Putamen (tissue), 1 donor: ENCODE measurements around the gene LPIN1.

Experiments
- DNase-seq: peaks from one replicate; pipeline ENCODE4 v3.0.0-alpha.2; 2016; ENCODE audit warnings: low spot score

Gene LPIN1, protein sequence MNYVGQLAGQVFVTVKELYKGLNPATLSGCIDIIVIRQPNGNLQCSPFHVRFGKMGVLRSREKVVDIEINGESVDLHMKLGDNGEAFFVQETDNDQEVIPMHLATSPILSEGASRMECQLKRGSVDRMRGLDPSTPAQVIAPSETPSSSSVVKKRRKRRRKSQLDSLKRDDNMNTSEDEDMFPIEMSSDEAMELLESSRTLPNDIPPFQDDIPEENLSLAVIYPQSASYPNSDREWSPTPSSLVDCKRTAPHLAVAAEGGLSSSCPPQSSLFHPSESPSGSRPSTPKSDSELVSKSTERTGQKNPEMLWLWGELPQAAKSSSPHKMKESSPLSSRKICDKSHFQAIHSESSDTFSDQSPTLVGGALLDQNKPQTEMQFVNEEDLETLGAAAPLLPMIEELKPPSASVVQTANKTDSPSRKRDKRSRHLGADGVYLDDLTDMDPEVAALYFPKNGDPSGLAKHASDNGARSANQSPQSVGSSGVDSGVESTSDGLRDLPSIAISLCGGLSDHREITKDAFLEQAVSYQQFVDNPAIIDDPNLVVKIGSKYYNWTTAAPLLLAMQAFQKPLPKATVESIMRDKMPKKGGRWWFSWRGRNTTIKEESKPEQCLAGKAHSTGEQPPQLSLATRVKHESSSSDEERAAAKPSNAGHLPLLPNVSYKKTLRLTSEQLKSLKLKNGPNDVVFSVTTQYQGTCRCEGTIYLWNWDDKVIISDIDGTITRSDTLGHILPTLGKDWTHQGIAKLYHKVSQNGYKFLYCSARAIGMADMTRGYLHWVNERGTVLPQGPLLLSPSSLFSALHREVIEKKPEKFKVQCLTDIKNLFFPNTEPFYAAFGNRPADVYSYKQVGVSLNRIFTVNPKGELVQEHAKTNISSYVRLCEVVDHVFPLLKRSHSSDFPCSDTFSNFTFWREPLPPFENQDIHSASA

DNA sequence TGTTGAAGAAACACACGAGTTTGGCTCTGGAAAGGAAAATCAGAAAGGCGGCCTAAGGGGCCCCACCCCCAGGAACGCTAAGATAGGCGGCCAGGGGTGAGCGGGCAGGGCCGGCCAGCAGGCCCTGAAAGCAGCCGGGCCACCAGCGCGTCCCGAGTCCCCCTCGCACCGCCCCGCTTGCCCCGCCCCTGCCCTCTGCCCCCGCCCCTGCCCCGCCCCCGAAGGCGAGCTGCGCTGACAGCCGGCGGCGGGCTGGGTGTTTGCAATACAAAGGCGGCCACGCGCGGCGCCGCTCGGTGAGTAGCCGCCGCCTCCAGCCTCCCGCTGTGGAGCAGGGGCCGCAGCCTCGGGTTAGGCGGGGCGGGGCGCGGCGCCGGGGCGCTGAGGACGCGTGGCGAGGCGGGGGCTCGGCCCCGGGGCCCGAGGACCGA is at the start of gene LPIN1:
LPIN1 (plus strand) TSS at position 257 of the 431 bp plus-strand sequence. CDS start 18,910 bp downstream, outside the sequence.
- DNase-seq, result peak; percentile 88

DNA sequence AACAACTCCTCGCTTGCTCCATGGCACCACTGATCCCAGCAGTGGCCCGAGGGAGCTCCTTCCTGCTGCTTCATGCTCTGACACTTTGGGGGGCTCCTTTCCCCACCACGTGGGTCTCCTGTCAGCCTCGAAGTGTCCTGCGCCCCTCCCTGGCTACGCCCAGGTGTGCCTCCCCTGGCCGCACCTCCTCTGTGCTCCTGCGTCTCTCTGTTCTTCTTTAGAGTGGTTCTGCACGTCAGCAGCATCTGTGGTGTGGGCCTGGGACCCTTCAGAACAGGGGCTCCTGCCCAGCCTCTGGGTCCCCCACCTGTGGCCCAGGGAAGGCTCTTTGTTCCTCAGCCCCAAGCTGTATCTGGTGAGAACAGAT is 49.7 kb upstream of the LPIN1 start:
- DNase-seq, result no peak

DNA sequence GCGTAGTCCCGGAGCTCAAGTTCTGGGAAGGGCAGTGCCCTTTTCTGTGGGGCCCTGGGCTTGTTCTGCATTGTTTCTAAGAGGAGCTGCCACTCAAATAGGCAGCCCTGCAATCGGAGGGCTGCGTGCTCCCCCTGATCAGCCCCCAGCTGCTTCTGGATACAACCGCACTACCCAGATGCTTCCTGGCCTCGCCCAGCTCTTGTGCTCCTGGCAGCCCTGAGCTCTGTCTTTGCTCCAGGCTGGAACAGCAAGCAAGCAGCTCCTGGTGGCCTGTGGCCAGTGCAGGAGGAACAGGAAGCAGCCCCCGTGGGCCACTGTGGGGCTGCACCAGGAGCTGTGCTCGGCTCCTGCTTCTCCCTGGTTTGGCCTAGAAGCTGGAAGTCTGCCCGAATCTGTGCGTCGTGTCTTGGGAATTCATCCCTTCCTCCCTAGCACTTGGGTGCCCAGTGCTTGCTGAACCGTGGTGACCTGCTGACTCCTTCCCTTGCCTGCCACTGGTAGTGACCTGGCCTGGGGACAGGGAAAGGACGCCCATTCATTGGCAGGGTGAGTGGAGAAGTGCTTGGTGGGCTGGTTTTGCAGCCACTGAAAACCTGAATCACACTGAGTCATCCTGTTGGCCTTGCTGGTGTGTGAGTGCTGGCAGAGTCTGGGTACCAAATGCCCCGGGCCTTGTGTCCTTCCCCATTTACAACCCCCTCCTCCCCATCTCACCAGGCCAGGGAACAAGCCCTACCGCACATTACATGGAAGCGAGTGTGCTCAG is 49.1 kb upstream of the LPIN1 start:
- no peak for DNase-seq

DNA sequence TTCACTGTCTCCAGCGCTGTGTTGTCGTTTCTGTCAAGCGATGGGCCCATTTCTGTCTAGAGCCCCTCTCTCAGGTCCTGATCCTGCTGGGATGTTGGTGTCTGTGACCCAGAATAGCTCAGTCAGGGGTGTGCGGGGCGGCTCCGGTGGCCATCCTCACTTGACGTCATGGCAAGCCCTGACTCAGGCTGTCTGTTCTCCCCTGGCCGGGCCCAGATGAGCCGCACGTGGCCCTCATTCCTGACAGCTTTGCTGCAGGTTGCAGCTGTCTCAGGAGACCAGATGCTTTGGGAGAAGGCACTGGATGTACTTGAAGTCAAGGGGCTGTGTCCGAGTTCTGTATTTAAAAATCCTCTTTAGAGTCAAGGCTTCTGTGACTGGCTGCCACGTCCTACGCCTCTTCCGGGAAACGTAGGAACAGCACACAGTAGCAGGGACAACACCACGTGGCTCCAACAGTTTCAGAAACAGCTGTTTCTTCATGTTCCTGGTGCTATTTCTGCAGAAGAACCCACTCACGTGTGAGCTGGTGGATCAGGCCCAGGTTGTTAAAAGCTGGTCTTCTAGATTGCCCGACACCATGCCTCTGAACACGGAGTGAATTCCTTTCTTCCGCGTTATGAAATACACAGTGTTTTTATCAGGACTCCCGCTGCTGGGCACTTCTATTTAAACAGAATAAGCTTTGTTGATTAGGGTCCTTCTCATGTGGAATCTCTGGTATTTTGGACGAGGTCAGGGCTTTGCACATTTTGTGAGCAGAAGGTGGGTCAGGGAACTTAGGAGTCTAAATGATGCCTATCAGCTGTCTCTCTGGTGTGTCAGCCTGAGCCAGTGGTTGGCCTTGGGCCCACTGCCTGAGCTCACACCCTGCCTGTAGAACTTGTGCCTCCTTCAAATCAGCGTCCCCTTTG is 48.2 kb upstream of the LPIN1 start:
- DNase-seq, result no peak

DNA sequence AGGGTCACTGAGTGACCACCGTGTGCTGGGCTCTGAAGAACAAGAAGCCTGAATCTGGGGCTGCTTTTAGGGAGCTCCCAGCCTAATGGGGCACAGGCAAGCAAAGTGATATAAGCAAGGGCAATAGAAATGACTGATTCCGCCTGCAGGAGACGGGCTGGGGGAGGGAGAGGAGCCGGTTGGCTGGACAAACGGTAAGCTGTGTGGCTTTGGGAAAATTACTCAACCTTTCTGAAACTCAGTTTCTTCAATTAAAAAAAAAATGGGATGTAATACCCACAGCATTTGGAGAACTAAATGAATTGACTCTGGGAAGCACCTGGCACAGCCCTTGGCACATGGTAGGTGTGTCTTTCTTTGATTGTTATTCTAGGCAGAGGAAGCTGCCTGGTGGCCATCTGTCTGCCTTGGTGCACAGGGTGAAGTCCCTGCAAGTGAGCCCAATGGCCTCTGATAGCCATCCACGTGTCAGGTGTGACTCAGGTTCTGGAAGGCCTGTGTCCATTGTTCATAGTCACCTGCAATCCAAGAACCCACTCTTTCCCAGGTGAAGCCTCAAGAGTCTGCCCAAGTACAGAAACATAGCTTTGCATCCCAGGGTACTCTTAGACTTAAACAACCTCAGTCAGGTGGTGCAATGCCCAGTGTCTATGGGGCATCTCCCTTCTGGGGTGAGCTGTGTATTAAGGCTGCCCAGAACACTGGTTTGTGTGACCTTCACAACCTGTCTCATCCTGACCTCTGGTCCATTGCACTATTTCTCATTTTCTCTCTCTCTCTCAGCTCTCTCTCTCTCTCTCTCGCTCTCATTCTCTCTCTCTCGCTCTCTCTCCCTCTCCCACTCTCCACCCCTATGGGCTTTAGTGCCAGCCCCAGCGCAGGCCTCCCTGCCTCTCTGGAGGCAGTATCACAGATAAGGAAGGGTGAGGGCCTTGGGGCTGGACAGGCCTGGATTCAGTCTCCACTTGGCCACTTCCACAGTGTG is 46.5 kb upstream of the LPIN1 start:
- DNase-seq, result no peak

DNA sequence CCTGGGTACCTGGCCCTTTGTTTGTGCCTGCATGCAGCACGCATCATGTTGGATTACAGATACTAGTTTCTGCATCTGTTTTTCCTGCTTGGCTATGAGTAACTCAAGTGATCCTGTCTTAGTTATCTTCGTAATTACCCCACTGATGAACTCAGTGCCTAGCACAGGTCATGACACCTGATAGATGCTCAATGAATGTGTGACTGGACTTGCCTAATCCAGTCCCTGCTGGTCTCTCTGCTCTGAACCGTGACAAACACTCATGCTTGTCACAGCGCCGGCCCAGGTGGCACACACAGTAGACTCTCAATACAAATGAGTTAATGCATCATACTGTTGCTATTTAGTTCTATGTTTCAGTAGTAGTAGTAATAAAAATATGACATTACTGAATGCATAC is 45.2 kb upstream of the LPIN1 start:
- DNase-seq, result no peak

DNA sequence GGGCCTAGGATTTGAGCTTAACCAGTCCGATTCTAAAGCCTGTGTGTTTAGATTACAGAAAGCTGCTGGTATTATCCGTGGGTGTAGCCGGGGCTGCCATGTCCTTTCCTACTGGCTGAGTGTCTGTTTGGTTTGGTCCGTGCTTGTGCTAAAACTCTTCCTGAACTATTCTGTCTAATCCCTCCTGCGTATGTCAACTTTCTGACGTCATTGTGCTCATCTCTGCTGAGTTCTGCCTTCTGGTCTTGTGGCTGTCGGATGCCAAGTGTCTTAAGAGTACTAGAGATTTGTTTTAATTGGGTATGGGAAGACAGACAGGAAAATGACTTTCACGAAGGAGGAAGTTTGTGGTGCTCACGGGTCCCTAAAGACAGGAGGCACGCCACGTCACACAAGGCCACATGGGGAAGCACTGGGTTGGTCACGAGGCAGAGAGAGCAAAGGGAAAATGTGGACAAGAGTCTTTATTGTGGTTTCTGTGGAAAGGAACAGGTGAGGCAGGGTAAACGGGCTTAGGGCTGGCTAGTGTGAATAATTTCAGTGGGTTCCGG is 44.6 kb upstream of the LPIN1 start:
- no peak for DNase-seq

DNA sequence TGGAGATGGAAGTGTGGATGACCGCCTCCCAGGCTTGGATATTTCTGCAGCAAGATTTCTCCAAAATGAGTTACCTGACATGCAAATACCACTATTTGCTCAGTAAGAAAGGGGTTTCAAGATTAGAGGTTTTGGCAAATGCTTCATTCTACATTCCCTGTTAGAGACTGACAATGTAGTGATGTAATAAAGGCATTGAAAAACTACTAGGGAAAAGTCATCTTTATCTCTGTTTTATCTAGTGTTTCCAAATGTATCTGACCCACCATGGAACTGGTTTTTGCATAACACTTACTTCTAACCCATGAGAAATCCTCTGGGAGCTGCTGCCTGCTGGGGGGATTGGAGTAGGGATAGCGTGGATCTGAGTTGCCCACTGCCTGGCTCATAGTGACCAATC is 43.5 kb upstream of the LPIN1 start:
- no peak for DNase-seq

DNA sequence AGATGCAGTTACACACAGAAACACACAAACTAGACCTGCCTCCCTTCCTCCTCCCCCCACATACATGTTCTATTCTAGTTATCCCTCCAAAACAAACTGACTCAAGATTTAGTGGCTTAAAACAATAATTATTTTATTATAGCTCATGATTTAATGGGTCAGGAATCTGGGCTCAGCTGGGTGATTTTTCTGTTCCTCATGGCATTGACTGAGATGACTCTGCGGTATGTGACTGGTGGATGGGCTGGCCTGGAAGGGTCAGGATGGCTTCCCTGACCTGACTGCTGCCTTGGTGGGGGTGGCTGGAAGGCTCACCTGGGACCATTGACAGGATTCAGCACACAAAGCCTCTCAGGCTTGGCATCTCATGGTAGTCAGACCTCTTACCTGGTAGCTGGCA is 42.7 kb upstream of the LPIN1 start:
- DNase-seq, result no peak

DNA sequence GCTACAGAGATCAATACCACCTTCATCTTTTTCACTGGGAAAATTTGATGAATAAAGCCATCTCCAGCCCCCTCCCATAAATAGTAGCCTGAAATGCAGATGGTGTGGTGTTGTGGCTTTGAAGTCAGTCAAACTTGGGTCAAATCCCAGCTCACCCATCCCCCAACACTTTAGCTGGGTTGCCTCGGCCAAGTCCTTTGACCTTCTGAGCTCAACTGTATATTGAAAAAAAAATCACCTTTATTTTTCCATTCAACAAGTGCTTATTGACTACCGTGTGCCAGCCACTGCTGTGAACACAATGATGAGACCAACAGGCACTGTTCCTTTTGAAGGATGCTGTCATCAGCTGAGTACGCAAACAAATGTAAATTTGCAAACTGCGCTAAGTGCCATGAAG is 41.4 kb upstream of the LPIN1 start:
- DNase-seq, result no peak

DNA sequence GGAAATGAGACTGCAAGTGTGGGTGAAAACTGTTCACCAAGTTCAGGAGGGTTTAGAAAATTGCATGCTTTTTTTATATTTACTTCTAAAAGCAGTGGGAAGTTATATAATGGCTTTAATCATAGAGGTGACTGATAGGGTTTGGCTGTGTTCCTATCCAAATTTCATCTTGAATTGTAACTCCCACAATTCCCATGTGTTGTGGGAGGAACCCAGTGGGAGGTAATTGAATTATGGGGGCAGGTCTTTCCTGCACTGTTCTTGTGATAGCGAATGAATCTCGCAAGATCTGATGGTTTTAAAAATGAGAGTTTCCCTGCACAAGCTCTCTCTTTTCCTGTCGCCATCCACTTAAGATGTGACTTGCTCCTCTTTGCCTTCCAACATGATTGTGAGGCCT is 40.7 kb upstream of the LPIN1 start:
- peak; percentile 61 for DNase-seq

DNA sequence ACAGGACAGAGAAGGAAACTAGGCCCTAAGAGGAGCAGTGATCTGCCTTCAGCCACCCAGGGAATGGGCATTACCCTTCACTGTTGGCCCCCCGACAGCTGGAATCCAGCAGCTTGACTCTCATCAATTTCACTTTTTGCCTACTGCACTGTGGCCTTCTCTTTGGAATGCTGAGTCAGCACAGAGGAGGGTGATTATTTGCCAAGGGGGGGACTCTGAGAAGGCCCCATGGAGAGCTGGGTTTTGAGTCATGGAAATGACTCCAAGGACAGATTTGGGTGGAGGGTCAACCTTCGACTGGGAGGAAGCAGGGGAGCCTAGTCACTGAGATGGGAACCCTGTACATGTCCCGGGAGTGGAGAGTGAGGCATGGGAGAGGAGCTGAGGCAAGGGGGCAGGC is 38.3 kb upstream of the LPIN1 start:
- DNase-seq, result no peak

DNA sequence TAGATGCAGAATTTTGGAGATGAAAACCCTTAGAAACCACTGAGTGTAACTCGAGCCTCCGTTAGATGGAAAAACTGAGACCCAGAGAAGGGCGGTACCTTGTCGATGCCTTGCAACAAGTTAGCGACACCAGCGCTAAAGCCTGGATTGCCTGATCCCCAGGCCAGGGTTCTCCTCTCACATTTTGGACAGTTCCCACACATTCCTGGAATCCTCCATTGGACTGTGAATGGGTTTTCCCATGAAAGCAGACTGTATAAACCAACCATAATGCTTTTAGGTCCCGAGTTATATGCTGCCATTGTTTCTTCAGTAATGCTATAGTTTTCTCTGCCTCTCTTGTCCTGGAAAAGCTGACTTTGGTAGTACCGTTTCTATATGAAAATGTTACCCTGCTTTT is 37.1 kb upstream of the LPIN1 start:
- no peak for DNase-seq

DNA sequence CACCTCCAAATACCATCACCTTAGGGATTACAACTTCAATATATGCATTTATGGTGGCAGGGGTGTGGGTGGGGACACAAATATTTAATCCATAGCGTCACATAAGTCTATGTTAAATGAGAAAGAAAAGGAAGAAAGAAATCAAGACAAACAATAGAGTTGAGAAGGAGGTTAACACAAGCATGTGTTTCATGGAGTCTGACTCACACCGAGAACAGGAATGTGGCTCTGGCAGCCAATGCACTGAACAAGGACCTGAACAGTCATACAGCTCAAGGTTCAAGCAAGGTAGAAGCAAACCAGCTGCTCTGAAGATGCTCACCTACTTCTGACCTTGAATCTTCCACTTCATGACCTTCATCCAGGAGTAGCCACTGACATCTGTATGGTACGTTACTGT is 36.2 kb upstream of the LPIN1 start:
- DNase-seq, result no peak

DNA sequence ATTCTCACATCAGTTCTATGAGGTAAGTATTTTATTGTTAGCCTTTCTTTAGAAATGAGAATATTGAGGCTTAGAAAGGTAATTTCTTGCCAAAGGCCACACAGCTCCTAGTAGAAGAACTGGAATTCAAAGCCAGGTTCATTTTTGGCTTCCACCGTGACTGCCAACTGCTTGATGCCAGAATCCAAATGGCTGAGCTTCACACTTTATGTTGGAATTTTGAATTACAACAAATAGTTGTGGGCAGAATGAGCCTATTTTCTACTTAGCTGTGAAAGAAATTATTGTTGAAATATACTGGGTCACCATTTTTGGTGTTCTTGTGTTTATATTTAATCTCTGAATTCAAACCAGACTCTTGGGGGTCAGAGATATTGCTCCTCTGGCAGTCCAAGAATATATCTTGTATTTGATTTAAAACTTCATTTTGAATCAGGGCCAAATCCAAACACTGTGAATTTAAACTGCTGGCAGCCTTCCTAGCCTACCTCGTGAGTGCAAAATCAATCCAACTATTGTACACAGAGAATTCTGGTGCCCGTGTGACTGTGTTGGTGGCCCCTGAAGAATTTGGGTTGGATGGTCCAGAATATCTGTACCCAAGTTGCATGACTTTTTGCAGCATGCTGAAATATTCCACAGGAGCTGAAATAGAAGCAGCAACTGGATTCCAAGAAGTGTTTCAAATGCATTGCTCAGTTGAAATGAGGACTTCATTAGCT is 35.6 kb upstream of the LPIN1 start:
- DNase-seq, result no peak

DNA sequence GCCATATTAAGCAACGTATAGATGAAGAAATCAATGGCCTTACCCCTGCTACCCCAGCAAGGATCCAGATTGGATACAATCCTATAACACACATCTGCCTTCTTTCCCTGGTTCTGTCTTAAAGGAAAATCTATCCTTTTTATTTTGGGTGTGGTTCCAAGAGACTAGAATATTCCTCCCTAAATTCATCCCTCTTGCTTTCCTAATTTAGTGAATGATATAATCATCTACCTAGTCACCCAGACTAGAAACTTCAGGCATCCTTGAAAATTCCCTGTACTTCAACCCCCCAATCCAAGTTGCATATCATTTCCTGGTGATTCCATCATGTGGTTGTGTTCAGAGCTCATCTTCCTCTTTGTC is 35.1 kb upstream of the LPIN1 start:
- no peak for DNase-seq

DNA sequence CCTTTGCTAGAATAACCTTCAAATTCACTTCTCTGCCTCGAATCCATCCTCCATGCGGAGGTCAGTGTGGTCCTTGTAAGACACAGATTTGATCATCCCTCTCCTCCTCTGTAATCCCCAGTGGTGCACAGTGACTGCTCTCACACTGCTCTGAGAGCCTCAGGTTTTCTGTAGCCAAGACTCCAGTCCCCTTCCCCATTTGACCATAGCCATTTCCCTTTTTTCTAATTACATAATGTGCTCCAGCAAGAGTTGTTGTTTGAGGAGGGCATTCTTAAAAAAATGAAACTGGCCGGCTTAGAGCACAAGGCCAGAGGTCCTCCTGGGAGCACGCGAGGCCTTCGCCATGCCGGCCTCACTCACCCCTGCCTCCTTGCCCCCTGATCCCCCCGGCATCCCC is 34.7 kb upstream of the LPIN1 start:
- no peak for DNase-seq

DNA sequence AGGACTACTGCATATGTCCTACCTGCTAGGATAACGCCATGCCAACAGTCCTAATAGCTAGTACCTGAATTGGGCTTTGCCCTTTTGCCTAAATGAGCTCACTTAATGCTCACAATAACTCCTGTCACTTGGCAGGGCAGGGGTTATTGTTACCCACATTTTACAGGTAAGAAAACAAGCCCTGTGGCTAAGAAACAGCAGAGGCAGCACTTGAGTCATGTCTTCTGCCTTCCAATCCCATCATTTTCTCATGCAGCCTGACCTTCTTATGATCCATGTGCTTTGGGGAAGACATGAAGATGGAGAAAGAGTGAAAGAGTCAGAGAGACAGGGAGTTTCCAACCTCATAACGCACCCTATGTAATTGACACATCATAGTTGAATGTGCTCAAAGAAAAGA is 33.6 kb upstream of the LPIN1 start:
- DNase-seq, result no peak

DNA sequence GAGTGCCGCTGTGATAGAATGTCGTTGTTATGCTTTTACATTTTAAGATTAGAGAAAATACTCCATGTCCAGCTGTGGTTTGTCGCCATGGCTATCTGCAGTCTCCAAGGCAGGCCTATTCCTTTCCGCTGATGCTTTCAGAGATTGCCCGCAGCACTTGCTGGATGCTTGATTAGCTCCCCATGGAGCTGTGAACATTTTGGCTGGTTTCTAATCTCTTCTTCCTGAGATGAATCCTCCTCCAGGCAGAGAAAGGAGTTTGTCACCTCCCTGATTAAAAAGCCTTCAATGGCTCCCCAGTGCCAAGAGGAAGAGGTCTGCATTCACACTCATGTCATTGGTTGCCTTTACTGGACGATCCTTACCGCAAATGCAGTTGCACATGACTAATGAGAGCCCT is 32.6 kb upstream of the LPIN1 start:
- DNase-seq, result no peak
